Measurements from ENCODE around the gene GRIFIN.
A peak's percentile ranks its signal among the peaks of the same experiment; 100 is the strongest.
"Not testable (repeated sequence)": the region's sequence is repeated elsewhere in the genome, so short reads cannot be mapped to it uniquely, and the experiment has no call there.

GRIFIN gene

GRCh38 chr7:2461268-2462026 is 14.8 kb downstream of the GRIFIN start:
- Histone ChIP-seq H3K9ac (ENCODE audit: low read depth, low read length) (no peak overlapping the region), H3K4me3 (ENCODE audit: low read length) (no peak overlapping the region), H3K27me3 (ENCODE audit: insufficient read depth, low read length) (no peaks in the 10 kb centered on the region), H3K9me3 (ENCODE audit: insufficient read depth, low read depth, low read length) (0 out of 2 replicates have a peak, but pooled peaks cover 4% of the 10 kb centered on the region), H3K36me3 (ENCODE audit: insufficient read depth, low read length) (no peaks in the 10 kb centered on the region), H3K4me1 (ENCODE audit: insufficient read depth, low read length) (no peaks in the 10 kb centered on the region), H3K27ac (ENCODE audit: low read depth, low read length) (no peak overlapping the region)
- 84% methylated on average over 14 of the region's 15 CpGs for WGBS

GRCh38 chr7:2460641-2461040 is 15.6 kb downstream of the GRIFIN start:
- no peaks in the 10 kb centered on the region for H3K27me3 ChIP-seq (ENCODE audit: insufficient read depth, low read length)
- H3K4me1 ChIP-seq (ENCODE audit: insufficient read depth, low read length), result no peaks in the 10 kb centered on the region
- WGBS, result 88% methylated on average over 6 of the region's 6 CpGs

GRCh38 chr7:2460188-2460587 is 16.0 kb downstream of the GRIFIN start:
- Histone ChIP-seq H3K27me3 (ENCODE audit: insufficient read depth, low read length) (no peaks in the 10 kb centered on the region), H3K36me3 (ENCODE audit: insufficient read depth, low read length) (no peaks in the 10 kb centered on the region), H3K4me3 (ENCODE audit: low read length) (no peak overlapping the region), H3K4me1 (ENCODE audit: insufficient read depth, low read length) (no peaks in the 10 kb centered on the region), H3K9ac (ENCODE audit: low read depth, low read length) (no peak overlapping the region), H3K27ac (ENCODE audit: low read depth, low read length) (no peak overlapping the region), H3K9me3 (ENCODE audit: insufficient read depth, low read depth, low read length) (0 out of 2 replicates have a peak, but pooled peaks cover 4% of the 10 kb centered on the region)
- 93% methylated on average over 23 of the region's 23 CpGs for WGBS

More at GRCh38 chr7:2460641-2461040, 15.6 kb downstream of the GRIFIN start:
- Histone ChIP-seq H3K9me3 (ENCODE audit: insufficient read depth, low read depth, low read length) (0 out of 2 replicates have a peak, but pooled peaks cover 4% of the 10 kb centered on the region), H3K27ac (ENCODE audit: low read depth, low read length) (no peak overlapping the region), H3K4me3 (ENCODE audit: low read length) (no peak overlapping the region), H3K9ac (ENCODE audit: low read depth, low read length) (no peak overlapping the region), H3K36me3 (ENCODE audit: insufficient read depth, low read length) (no peaks in the 10 kb centered on the region)

- Histone ChIP-seq H3K4me3 (ENCODE audit: low read length) (no peak overlapping the region), H3K9me3 (ENCODE audit: insufficient read depth, low read depth, low read length) (0 out of 2 replicates have a peak, but pooled peaks cover 3% of the 10 kb centered on the region), H3K27ac (ENCODE audit: low read depth, low read length) (no peak overlapping the region), H3K4me1 (ENCODE audit: insufficient read depth, low read length) (no peaks in the 10 kb centered on the region), H3K36me3 (ENCODE audit: insufficient read depth, low read length) (no peaks in the 10 kb centered on the region), H3K9ac (ENCODE audit: low read depth, low read length) (no peak overlapping the region; the same call in 1 of the 2 replicates), H3K27me3 (ENCODE audit: insufficient read depth, low read length) (no peaks in the 10 kb centered on the region)
- 78% methylated on average over 8 of the region's 8 CpGs for WGBS
Observed at GRCh38 chr7:2459674-2460073, 16.5 kb downstream of the GRIFIN start.

GRCh38 chr7:2453849-2454248 is 22.3 kb downstream of the GRIFIN start:
- H3K4me1 ChIP-seq (ENCODE audit: insufficient read depth, low read length); H3K27ac ChIP-seq (ENCODE audit: low read depth, low read length): not testable (repeated sequence)
- WGBS, result 96% methylated on average over 3 of the region's 3 CpGs

GRCh38 chr7:2452643-2453270 is 23.4 kb downstream of the GRIFIN start:
- 98% methylated on average over 7 of the region's 8 CpGs for WGBS
- 0 out of 2 replicates have a peak, but pooled peaks cover 5% of the 10 kb centered on the region for H3K4me1 ChIP-seq (ENCODE audit: insufficient read depth, low read length)
- no peak overlapping the region for H3K27ac ChIP-seq (ENCODE audit: low read depth, low read length)
- H3K4me3 ChIP-seq (ENCODE audit: low read length), result no peak overlapping the region
- H3K9me3 ChIP-seq (ENCODE audit: insufficient read depth, low read depth, low read length), result no peaks in the 10 kb centered on the region
- no peak overlapping the region for H3K9ac ChIP-seq (ENCODE audit: low read depth, low read length)
- no peaks in the 10 kb centered on the region for H3K36me3 ChIP-seq (ENCODE audit: insufficient read depth, low read length)
- H3K27me3 ChIP-seq (ENCODE audit: insufficient read depth, low read length), result no peaks in the 10 kb centered on the region

More at GRCh38 chr7:2453849-2454248, 22.3 kb downstream of the GRIFIN start:
- not testable (repeated sequence) for H3K9me3 ChIP-seq (ENCODE audit: insufficient read depth, low read depth, low read length); H3K36me3 ChIP-seq (ENCODE audit: insufficient read depth, low read length); H3K27me3 ChIP-seq (ENCODE audit: insufficient read depth, low read length); H3K9ac ChIP-seq (ENCODE audit: low read depth, low read length); H3K4me3 ChIP-seq (ENCODE audit: low read length)

GRCh38 chr7:2452074-2452507 is 24.1 kb downstream of the GRIFIN start:
- Histone ChIP-seq H3K27ac (ENCODE audit: low read depth, low read length) (0 out of 2 replicates have a peak overlapping the region, but pooled peaks have one; percentile 18), H3K4me1 (ENCODE audit: insufficient read depth, low read length) (0 out of 2 replicates have a peak, but pooled peaks cover 5% of the 10 kb centered on the region), H3K9me3 (ENCODE audit: insufficient read depth, low read depth, low read length) (no peaks in the 10 kb centered on the region), H3K4me3 (ENCODE audit: low read length) (no peak overlapping the region), H3K9ac (ENCODE audit: low read depth, low read length) (no peak overlapping the region), H3K36me3 (ENCODE audit: insufficient read depth, low read length) (no peaks in the 10 kb centered on the region), H3K27me3 (ENCODE audit: insufficient read depth, low read length) (no peaks in the 10 kb centered on the region)
- 64% methylated on average over 13 of the region's 16 CpGs for WGBS

GRCh38 chr7:2451171-2452073 is 24.8 kb downstream of the GRIFIN start:
- 0 out of 2 replicates have a peak, but pooled peaks cover 5% of the 10 kb centered on the region for H3K4me1 ChIP-seq (ENCODE audit: insufficient read depth, low read length)
- H3K27me3 ChIP-seq (ENCODE audit: insufficient read depth, low read length), result no peaks in the 10 kb centered on the region
- 0 out of 2 replicates have a peak overlapping the region, but pooled peaks have one; percentile 20 for H3K9ac ChIP-seq (ENCODE audit: low read depth, low read length)
- WGBS, result 29% methylated on average over 34 of the region's 34 CpGs
- H3K36me3 ChIP-seq (ENCODE audit: insufficient read depth, low read length), result no peaks in the 10 kb centered on the region
- no peak overlapping the region for H3K4me3 ChIP-seq (ENCODE audit: low read length)
- no peaks in the 10 kb centered on the region for H3K9me3 ChIP-seq (ENCODE audit: insufficient read depth, low read depth, low read length)
- H3K27ac ChIP-seq (ENCODE audit: low read depth, low read length), result 0 out of 2 replicates have a peak overlapping the region, but pooled peaks have one; percentile 18

- Histone ChIP-seq H3K9ac (ENCODE audit: low read depth, low read length) (no peak overlapping the region), H3K27ac (ENCODE audit: low read depth, low read length) (no peak overlapping the region), H3K4me1 (ENCODE audit: insufficient read depth, low read length) (0 out of 2 replicates have a peak, but pooled peaks cover 5% of the 10 kb centered on the region), H3K36me3 (ENCODE audit: insufficient read depth, low read length) (no peaks in the 10 kb centered on the region), H3K9me3 (ENCODE audit: insufficient read depth, low read depth, low read length) (no peaks in the 10 kb centered on the region), H3K27me3 (ENCODE audit: insufficient read depth, low read length) (no peaks in the 10 kb centered on the region), H3K4me3 (ENCODE audit: low read length) (no peak overlapping the region)
- 86% methylated on average over 32 of the region's 32 CpGs for whole genome bisulfite sequencing
Observed at GRCh38 chr7:2450198-2451107, 25.7 kb downstream of the GRIFIN start.

GRCh38 chr7:2446676-2447075 is 29.5 kb downstream of the GRIFIN start:
- H3K9me3 ChIP-seq (ENCODE audit: insufficient read depth, low read depth, low read length), result no peaks in the 10 kb centered on the region
- H3K4me3 ChIP-seq (ENCODE audit: low read length), result no peak overlapping the region
- H3K4me1 ChIP-seq (ENCODE audit: insufficient read depth, low read length), result 0 out of 2 replicates have a peak, but pooled peaks cover 2% of the 10 kb centered on the region
- H3K36me3 ChIP-seq (ENCODE audit: insufficient read depth, low read length), result no peaks in the 10 kb centered on the region
- no peak overlapping the region for H3K9ac ChIP-seq (ENCODE audit: low read depth, low read length)
- H3K27me3 ChIP-seq (ENCODE audit: insufficient read depth, low read length), result no peaks in the 10 kb centered on the region
- no peak overlapping the region for H3K27ac ChIP-seq (ENCODE audit: low read depth, low read length)
- 94% methylated on average over 10 of the region's 10 CpGs for WGBS

Measured in HUES64 (cell line).